Adipocyte (in vitro differentiated cells): ENCODE measurements around the gene PTPN7.

ENCODE experiments used
- DNase-seq: peaks from one replicate; pipeline ENCODE4 v3.0.0-alpha.2; 2015; ENCODE audit warnings: low read depth
- H3K27me3 ChIP-seq: replicated peaks from 2 replicates; pipeline ENCODE4 v1.7.0; 2013; ENCODE audit warnings: mild to moderate bottlenecking, low read length, moderate library complexity; ENCODE audit not compliant: control insufficient read depth, insufficient read depth
- H3K36me3 ChIP-seq: 2 replicates; pipeline ENCODE4 v1.7.0; 2013; ENCODE audit warnings: low read length, mild to moderate bottlenecking, moderate library complexity; ENCODE audit not compliant: control insufficient read depth, insufficient read depth, severe bottlenecking
- H3K4me1 ChIP-seq: 2 replicates; pipeline ENCODE4 v1.7.0; 2013; ENCODE audit warnings: mild to moderate bottlenecking, low read length, moderate library complexity; ENCODE audit not compliant: control insufficient read depth, insufficient read depth
- H3K4me3 ChIP-seq: 2 replicates; pipeline ENCODE4 v1.7.0; 2013; ENCODE audit warnings: mild to moderate bottlenecking, low read length, moderate library complexity
- H3K9ac ChIP-seq: 2 replicates; pipeline ENCODE4 v1.7.0; 2013; ENCODE audit warnings: mild to moderate bottlenecking, low read length, moderate library complexity
- H3K9me3 ChIP-seq: 2 replicates; pipeline ENCODE4 v1.7.0; 2013; ENCODE audit warnings: mild to moderate bottlenecking, low read length, moderate library complexity; ENCODE audit not compliant: control insufficient read depth

PTPN7 gene

GRCh38 chr1:202160377-202160940, at the start of gene PTPN7:
PTPN7 (minus strand) TSS chr1:202160602; CDS start chr1:202159402, 1,200 bp downstream.
- H3K9me3 ChIP-seq, result no peaks in the 10 kb centered on the region
- peaks cover 23% of the 10 kb centered on the region for H3K27me3 ChIP-seq
- no peaks in the 10 kb centered on the region for H3K4me1 ChIP-seq
- no peaks in the 10 kb centered on the region for H3K36me3 ChIP-seq
- no peak within 1 kb of the TSS for H3K9ac ChIP-seq
- H3K4me3 ChIP-seq, result no peak within 1 kb of the TSS
- no peak for DNase-seq

- Histone ChIP-seq H3K27me3 (peaks cover 83% of the 10 kb centered on the region), H3K4me3 (no peak overlapping the region), H3K4me1 (no peaks in the 10 kb centered on the region), H3K9ac (no peak overlapping the region), H3K36me3 (no peaks in the 10 kb centered on the region), H3K9me3 (no peaks in the 10 kb centered on the region)
- DNase-seq, result no peak
Observed at GRCh38 chr1:202208351-202208857, 48.0 kb upstream of the PTPN7 start.

GRCh38 chr1:202207292-202207691, 46.9 kb upstream of the PTPN7 start:
- no peaks in the 10 kb centered on the region for H3K9me3 ChIP-seq
- no peaks in the 10 kb centered on the region for H3K36me3 ChIP-seq
- H3K9ac ChIP-seq, result no peak overlapping the region
- no peaks in the 10 kb centered on the region for H3K4me1 ChIP-seq
- no peak overlapping the region for H3K4me3 ChIP-seq
- DNase-seq, result peak; percentile 68
- H3K27me3 ChIP-seq, result peaks cover 72% of the 10 kb centered on the region

- H3K27me3 ChIP-seq, result peaks cover 66% of the 10 kb centered on the region
- H3K9me3 ChIP-seq, result no peaks in the 10 kb centered on the region
- no peak overlapping the region for H3K4me3 ChIP-seq
- DNase-seq, result peak; percentile 49
- no peaks in the 10 kb centered on the region for H3K4me1 ChIP-seq
- no peak overlapping the region for H3K9ac ChIP-seq
- no peaks in the 10 kb centered on the region for H3K36me3 ChIP-seq
Observed at GRCh38 chr1:202205523-202206190, 45.3 kb upstream of the PTPN7 start.

GRCh38 chr1:202204065-202204464, 43.7 kb upstream of the PTPN7 start:
- H3K9me3 ChIP-seq, result no peaks in the 10 kb centered on the region
- DNase-seq, result no peak
- no peaks in the 10 kb centered on the region for H3K4me1 ChIP-seq
- H3K9ac ChIP-seq, result no peak overlapping the region
- H3K27me3 ChIP-seq, result peaks cover 58% of the 10 kb centered on the region
- H3K36me3 ChIP-seq, result no peaks in the 10 kb centered on the region
- no peak overlapping the region for H3K4me3 ChIP-seq

- H3K4me3 ChIP-seq, result no peak overlapping the region
- H3K9me3 ChIP-seq, result no peaks in the 10 kb centered on the region
- H3K27me3 ChIP-seq, result peaks cover 54% of the 10 kb centered on the region
- no peaks in the 10 kb centered on the region for H3K4me1 ChIP-seq
- H3K36me3 ChIP-seq, result no peaks in the 10 kb centered on the region
- no peak for DNase-seq
- H3K9ac ChIP-seq, result no peak overlapping the region
Observed at GRCh38 chr1:202203238-202204039, 43.0 kb upstream of the PTPN7 start.

- H3K9me3 ChIP-seq, result no peaks in the 10 kb centered on the region
- H3K4me3 ChIP-seq, result no peak overlapping the region
- H3K9ac ChIP-seq, result no peak overlapping the region
- no peaks in the 10 kb centered on the region for H3K36me3 ChIP-seq
- DNase-seq, result no peak
- H3K27me3 ChIP-seq, result peaks cover 54% of the 10 kb centered on the region
- H3K4me1 ChIP-seq, result no peaks in the 10 kb centered on the region
Observed at GRCh38 chr1:202202500-202203168, 42.2 kb upstream of the PTPN7 start.

GRCh38 chr1:202201971-202202370, 41.6 kb upstream of the PTPN7 start:
- Histone ChIP-seq H3K27me3 (peaks cover 54% of the 10 kb centered on the region), H3K36me3 (no peaks in the 10 kb centered on the region), H3K9me3 (no peaks in the 10 kb centered on the region), H3K9ac (no peak overlapping the region), H3K4me1 (no peaks in the 10 kb centered on the region), H3K4me3 (no peak overlapping the region)
- no peak for DNase-seq

GRCh38 chr1:202201266-202201665, 40.9 kb upstream of the PTPN7 start:
- H3K27me3 ChIP-seq, result peaks cover 58% of the 10 kb centered on the region
- no peaks in the 10 kb centered on the region for H3K4me1 ChIP-seq
- H3K9me3 ChIP-seq, result no peaks in the 10 kb centered on the region
- no peak for DNase-seq
- no peak overlapping the region for H3K4me3 ChIP-seq
- no peak overlapping the region for H3K9ac ChIP-seq
- H3K36me3 ChIP-seq, result no peaks in the 10 kb centered on the region

GRCh38 chr1:202200669-202201068, 40.3 kb upstream of the PTPN7 start:
- H3K9ac ChIP-seq, result no peak overlapping the region
- DNase-seq, result no peak
- H3K4me3 ChIP-seq, result no peak overlapping the region
- H3K27me3 ChIP-seq, result peaks cover 59% of the 10 kb centered on the region
- no peaks in the 10 kb centered on the region for H3K4me1 ChIP-seq
- H3K9me3 ChIP-seq, result no peaks in the 10 kb centered on the region
- no peaks in the 10 kb centered on the region for H3K36me3 ChIP-seq

- Histone ChIP-seq H3K4me1 (no peaks in the 10 kb centered on the region), H3K9me3 (no peaks in the 10 kb centered on the region), H3K4me3 (no peak overlapping the region), H3K36me3 (no peaks in the 10 kb centered on the region), H3K27me3 (peaks cover 59% of the 10 kb centered on the region), H3K9ac (no peak overlapping the region)
- DNase-seq, result no peak
Observed at GRCh38 chr1:202200112-202200548, 39.7 kb upstream of the PTPN7 start.
